SK-N-DZ (cell line): ENCODE measurements around the gene PPP2R5A.
"Not testable (repeated sequence)": the region's sequence is repeated elsewhere in the genome, so short reads cannot be mapped to it uniquely, and the experiment has no call there.

Experiments used
- DNase-seq: peaks from one replicate; pipeline ENCODE4 v3.0.0-alpha.2; 2015; ENCODE audit warnings: low spot score

The PPP2R5A gene

DNA sequence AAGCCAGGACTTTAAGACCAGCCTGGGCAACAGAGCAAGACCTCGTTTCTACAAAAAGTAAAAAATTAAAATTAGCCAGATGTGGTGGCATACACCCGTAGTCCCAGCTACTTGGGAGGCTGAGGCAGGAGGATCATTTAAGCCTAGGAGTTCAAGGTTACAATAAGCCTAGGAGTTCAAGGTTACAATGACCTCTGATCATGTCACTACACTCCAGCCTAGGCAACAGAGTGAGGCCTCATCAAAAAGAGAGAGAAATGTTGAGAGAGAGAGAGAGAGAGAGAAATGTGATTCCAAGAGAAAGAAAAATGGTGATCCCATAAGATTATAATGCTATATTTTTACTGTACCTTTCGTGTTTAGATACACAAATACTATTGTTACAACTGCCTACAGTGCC lies 69.3 kb downstream of the PPP2R5A start:
- DNase-seq: no peak

DNA sequence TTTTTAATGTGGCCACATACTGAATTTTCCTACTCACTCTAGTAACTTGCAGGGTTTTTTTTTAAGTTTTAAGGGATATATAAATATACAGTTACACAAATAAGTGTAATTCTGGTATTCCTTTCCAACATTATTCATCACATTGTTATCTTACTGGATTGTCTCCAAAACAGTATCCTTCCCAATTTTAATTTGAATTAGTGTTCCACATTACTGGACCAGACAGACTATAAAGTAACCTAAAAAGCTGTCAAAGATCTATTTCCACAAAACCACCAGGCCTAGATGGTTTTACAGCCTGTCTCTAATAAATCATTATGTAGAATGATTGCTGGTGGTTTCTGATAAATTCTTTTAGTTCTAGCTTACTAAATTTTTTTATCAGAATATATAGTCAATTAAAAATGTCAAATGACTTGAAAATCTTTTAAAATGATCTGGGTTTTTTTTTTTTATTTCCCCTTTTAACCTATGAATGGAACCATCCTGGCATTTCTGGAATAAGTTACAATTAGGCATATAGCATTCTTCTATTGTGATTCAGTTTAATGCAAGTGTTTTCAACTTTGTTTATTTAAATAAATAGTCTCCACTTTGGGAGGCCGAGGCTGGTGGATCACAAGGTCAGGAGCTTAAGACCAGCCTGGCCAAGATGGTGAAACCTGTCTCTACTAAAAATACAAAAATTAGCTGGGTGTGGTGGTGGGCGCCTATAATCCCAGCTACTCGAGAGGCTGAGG lies 70.2 kb downstream of the PPP2R5A start:
- no peak for DNase-seq

DNA sequence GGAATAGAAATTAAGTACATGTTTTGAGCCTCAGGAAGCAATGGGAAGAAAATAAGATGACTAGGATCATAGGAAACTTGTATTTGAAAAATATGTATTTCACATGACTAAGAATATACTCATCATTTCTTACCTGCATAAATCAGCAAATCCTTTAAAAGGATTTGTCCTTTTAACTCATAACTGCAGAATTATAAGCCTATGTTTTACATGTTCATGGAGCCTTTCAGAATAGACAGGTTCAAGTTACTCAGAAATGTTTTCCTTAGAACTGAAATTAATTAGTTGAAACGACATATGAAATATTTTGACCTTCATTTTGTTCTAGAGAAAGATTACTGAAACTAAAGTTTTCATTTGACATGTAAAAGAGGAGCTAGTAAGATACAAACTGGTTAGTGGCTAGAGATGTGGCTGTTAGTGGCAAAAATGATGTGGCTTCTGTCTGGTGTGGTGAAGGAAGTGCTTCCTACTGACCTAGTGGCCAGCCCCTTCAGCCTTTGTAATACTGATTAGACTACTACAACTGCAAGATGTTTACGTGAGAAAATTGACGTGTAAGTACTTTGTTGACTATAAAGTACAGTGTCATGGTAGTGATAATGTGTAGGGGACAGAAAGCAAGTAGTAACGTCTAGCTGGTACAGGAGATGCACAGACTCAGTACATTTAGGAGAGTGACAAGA lies 74.7 kb downstream of the PPP2R5A start:
- no peak for DNase-seq

DNA sequence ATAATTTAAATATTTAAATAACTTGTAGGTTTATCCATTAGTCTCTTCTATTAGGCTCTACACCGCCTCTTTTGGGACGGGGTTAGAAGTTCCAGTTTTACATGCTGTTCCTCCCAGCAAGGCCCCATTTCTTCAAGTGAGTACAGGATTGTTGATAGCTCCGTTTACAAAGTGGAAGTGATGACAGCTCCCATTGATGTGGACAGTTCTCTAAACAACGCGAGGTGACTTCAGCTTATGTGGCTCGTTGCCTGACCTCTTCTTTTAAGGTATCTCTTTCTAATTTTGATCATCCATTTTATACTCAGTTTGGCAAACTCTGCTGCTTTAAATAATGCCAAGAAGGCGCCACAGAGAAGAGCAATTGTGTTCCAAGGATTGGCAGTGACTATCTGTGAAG lies 79.8 kb downstream of the PPP2R5A start:
- no peak for DNase-seq

DNA sequence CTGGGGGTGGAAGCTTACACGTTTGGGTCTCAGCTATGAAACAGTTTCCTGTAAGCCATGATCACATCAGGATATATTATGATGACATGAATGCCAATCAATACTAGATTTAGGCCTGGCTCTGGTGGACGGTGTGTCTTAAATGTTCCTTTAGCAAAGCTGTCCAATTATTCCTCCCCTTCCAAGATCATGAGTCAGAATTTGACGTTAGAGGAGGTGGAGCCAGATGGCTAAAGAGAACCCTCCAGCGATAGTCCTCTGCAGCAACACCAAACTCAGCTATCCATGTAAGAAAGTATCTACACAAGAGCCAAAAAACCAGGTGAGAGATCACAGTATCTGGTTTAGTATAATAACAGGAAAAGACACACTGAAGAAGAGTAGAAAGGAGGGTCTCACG lies 81.7 kb downstream of the PPP2R5A start:
- no peak for DNase-seq

DNA sequence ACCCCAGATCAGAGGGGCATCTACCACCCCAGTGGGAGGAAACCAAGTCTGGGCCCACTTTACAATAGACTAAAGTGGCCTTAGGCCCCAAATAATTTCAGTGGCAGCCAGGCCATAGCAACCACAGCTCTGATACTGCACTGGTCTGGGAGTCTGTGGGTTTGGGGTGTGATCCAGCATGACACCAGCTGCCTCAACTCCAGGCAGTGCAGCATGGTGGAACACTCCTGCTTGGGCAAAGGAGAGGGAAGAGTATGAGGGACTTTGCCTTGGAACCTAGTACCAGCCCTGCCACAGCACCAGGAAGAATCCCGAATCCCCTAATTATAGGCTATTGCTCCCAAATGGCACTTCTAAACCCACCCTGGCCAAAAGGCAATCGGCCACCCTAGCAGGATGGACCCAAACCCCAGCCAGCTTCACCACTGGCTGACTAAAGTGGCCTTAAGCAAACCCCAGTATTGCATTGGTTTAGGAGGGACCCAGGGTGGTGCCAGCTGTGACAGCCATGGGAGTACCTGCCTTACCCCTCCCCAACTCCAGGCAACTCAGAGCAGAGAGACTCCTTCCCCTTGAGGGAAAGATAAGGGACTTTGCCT lies 82.4 kb downstream of the PPP2R5A start:
- DNase-seq: no peak

DNA sequence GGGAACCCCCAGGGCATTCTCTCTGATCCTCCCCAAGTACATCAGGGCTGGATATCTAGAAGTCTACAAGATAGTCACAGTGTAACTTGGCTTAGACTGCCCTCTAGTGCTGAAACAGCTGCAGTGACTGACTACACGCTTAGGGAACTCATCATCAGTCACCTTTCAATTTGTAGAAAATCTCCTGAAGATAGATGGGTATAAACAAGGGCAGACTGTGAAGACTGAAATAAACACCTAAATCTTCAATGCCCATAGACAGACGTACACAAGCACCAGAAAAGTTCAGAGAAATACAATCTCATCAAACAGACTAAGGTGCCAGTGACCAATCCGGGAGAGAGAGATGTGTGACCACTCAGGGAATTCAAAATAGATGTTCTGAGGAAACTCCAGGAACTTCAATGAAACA lies 82.9 kb downstream of the PPP2R5A start:
- DNase-seq: peak; percentile 58

DNA sequence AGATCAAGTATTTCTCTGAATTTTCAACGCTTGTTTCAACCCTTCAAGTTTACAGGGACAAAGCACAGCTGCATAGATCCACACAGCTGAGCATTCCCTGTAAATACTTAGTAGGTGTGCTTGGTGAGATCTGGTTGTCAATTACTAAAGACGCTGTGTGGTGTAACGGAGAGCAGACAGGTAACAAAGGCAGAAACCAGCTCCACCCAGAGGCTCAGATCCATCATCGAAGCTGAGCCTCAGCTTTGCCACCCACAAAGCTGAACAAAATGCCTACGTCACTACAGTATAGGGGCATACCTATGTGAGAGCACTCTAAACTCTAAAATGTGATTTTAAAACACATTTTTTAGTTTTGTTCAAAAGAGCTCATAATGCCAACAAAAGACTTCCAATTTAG lies 90.8 kb downstream of the PPP2R5A start:
- no peak for DNase-seq

DNA sequence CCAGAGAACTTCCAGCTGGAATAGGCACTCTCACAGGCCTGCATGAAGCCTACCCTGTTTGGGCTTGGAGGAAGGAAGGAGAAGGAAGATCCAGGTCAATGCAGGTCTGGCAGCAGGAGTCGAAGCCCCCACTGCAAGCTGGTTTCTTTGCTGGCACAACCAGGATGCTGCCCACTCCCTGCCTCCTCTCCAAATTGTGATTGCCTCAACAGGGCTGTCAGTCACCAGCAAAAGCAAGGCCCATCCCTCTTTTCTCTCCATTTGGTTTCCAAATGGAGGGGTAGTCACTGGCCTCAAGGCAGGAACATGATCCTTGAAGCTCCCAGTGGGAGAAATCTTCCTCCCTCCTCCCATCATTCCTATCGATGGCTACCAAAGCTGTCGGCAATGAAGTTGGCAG lies 92.4 kb downstream of the PPP2R5A start:
- DNase-seq: no peak

DNA sequence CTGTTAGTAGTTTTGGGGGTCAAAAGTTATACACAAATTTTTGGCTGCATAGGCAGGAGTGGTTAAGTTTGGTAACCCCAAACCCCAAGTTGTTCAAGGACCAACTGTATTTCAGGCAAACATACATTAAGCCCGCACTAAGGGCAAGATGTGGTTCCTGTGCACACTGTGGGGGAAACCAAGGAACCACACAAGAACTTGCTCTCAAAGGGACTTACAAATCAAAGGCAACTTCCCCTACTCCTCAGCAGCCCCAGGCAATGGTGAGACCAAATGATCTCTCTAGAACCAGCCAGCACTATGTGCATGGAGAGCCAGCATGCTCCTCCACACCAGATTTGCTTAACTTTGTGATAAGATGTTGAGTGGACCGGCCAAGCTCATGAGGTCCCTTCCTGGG lies 94.2 kb downstream of the PPP2R5A start:
- no peak for DNase-seq

DNA sequence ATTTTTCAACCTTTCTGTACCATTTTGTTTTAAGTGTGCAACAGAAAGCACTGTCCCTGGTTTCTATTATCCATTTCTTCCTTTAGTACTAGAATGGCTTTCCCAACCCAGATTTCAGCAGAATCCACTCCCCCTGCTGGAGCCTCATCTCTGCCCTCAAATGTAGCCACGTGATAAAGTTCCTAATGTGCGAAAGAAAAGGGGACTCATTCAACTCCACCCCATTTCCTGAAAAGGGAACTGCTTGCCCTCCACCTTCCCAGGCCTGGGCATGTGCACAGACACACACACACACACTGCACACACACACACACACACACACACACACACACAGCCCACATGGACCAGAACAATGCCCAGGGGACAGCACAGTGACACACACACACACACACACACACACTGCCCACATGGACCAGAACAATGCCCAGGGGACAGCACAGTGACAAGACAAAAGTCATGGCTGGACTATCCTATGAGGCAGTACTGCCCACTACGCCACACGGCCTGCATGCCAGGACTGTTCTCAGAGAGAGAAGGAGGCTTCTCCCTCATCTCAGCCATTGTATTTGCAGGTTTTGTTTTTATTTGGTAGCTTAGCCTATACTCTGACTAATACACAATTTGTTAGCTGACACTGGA lies 96.3 kb downstream of the PPP2R5A start:
- DNase-seq: no peak

DNA sequence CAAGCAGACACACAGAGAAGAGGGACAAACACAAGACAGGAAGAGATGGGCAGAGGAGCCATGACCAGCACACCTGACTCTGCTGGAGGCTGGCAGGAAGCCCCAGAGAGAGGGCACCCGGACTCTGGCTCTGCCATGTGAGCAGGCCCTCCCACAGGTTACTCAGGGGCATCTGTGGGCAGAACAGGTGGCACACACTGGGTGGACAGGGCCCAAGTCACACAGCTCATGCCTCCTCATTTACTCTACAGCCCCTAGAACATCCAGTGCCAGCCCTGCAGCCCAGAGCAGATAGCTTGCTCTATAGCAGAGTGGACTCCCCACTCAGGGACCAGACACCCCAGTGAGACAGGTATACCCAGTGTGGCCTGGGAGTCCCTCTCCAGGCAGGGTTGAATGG lies 100.8 kb downstream of the PPP2R5A start:
- DNase-seq: no peak

DNA sequence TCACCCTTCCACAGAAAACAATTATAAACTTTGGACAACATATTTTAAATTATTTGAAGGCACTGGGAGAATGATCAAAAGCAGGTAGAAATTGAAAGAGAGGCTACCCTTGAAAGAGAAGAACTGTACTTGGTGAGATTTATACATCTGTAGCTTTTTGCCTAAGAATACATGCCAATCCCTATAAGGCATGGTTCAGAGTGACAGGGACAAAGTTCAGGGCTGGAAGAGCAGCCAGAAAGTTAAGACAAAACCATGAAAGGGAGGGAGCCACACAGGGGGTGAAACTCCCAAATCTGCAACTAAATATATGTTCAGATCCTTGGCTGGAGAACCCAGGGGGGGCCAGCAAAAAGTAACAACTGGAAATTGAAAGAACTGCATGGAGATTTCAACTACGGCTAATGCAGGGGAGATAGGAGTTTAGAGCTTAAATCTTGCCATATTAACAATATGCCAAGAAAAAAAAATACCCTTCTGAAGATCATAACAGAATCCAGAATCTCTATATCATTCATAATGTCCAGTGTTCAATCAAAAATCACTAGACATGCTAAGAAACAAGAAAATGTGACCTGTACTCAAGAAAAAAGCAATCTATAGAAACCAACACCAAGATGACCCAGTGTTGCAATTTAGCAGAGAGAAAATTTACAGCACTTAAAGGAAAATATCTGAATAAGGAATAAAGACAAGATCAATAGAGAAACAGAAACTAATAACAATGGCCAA lies 103.9 kb downstream of the PPP2R5A start:
- DNase-seq: no peak

DNA sequence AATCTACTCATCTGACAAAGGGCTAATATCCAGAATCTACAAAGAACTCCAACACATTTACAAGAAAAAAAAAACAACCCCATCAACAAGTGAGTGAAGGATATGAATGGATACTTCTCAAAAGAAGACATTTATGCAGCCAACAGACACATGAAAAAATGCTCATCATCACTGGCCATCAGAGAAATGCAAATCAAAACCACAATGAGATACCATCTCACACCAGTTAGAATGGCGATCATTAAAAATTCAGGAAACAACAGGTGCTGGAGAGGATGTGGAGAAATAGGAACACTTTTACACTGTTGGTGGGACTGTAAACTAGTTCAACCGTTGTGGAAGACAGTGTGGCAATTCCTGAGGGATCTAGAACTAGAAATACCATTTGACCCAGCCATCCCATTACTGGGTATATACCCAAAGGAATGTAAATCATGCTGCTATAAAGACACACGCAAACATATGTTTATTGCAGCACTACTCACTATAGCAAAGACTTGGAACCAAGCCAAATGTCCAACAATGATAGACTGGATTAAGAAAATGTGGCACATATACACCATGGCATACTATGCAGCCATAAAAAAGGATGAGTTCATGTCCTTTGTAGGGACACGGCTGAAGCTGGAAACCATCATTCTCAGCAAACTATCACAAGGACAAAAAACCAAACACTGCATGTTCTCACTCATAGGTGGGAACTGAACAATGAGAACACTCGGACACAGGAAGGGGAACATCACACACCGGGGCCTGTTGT lies 110.6 kb downstream of the PPP2R5A start:
- not testable (repeated sequence) for DNase-seq

DNA sequence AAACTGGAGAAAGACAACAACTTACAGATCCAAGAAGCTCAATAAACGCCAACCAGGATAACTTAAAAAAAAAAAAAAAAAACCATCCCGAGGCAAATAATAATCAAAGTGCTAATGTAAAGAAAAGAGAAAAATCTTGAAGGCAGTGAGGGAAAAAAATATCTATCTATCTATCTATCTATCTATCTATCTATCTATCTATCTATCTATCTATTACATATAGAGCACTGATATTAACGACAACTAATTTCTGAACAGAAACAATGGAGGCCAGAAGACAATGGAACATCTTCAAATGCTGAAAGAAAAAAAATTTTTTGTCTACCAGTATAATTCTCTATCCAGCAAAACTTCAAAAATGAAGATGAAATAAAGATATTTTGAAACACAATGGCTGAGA lies 111.4 kb downstream of the PPP2R5A start:
- no peak for DNase-seq

DNA sequence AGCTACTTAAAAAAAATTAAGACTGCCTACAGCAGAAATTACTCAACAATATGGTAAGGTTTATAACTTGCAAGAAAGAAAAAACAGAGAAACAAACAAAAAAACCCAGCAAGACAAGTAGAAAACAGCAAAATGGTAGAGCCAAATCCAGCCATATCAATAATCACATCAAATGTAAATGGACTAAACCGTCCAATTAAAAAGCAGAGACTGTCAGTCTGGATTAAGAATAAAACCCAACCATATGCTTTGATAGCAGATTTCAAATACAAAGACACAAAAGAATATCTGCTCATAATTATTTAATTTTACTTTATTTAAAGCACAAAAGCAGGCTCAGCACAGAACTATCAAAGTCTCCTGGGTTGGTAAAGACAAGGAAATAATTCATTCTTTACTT lies 112.0 kb downstream of the PPP2R5A start:
- DNase-seq: no peak

DNA sequence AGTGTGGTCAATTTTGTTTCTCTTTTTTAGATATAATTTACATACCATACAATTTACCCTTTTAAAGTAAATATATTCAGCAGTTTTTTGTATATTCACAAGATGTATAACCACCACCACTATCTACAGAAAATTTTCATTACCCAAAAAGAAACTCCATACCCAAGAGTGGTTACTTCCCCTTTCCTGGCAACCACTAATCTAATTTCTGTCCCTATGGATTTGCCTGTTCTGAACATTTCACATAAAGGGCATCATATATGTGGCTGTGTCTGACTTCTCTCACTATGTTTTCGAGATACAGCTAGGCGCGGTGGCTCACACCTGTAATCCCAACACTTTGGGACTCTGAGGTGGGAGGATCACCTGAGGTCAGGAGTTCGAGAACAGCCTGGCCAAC lies 115.8 kb downstream of the PPP2R5A start:
- DNase-seq: no peak

DNA sequence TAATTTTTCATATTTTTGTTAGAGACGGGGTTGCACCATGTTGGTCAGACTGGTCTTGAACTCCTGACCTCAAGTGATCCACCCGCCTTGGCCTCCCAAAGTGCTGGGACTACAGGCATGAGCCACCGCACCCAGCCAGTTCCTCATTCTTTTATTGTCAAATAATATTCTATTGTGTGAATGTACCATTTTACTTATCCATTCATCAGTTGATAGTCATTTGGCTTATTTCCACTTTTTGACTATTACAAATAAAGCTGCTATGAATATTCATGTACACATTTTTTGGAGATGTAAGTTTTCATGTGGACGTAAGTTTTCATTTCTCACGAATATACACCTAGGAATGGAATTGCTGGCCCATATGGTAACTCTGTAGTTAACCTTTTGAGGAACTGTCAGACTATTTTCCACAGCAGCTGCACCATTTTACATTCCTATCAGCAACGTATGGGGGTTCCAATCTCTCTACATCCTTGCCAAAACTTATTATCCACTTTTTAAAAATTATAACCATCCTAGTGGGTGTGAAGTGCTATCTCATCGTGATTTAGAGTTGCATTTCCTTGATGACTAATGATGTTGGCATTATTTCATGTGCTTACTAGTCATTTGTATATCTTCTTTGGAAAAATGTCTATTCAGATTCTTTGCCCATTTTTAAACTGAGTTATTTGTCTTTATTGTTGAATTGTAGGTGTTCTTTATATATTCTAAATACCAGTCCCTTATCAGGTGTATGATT lies 116.8 kb downstream of the PPP2R5A start:
- DNase-seq: no peak

DNA sequence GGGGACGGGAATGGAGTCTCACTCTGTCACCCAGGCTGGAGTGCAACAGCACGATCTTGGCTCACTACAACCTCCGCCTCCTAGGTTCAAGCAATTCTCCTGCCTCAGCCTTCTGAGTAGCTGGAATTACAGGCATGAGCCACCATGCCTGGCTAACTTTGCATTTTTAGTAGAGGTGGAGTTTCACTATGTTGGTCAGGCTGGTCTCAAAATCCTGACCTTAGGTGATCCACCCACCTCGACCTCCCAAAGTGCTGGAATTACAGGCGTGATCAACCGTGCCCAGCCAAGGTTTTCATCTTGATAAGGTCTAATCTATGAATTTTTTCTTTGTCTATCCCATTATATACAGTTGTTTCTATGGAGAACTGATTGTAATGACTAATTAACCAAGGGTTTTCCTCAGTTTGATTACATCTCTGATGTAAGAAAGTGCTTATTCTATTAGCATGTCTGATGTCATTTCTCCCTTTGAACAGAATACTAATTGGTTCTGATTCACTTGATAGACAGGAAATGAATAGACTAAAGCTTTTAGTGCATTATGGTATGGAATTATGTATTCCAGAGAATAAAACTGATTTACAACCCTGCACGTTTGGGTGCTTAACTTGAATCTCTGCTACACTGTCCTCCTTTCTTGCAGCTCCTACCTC lies 117.6 kb downstream of the PPP2R5A start:
- no peak for DNase-seq
